K562 (cell line): ENCODE data around the gene CASKIN1. TPM values are rescaled to one million over a fixed set of nuclear protein-coding genes. Genes with fewer than 3 reads are reported as not detected.

ENCODE experiments used
- ATAC-seq: fragments of 200-7000 bp; cut with Tn5 transposase; 3 replicates; pipeline ENCODE4 v1.9.1; 2020; ENCODE audit warnings: moderate library complexity
- BruUV-seq: library from RNA; stranded (reverse); fragments of 400-500 nt; replicated peaks from 2 replicates; lab custom pipeline; 2021; lab: Mats Ljungman, UMichigan
- CTCF ChIA-PET: fragments of 300-600 bp; formaldehyde crosslinking; extraction: SDS; loops from one replicate; lab custom pipeline; 2021; ENCODE audit warnings: low intra/inter-chr PET ratio; lab: Yijun Ruan, JAX
- POLR2A ChIA-PET: fragments of 300-600, 350-650 bp; sonication (Branson Sonifier 250); formaldehyde crosslinking; extraction: SDS; loops from one replicate; lab custom pipeline; 2021; ENCODE audit warnings: antibody characterized with exemption, inconsistent platforms; lab: Yijun Ruan, JAX
- DNase-seq, 4 experiments: peaks; one replicate each; pipeline versions ENCODE4 v3.0.0 to v3.0.0-alpha.2; 2011 to 2018; ENCODE audit warnings: low spot score in 3 of 4, mixed read lengths in 3 of 4; ENCODE audit errors: extremely low read depth in 1 of 4
- FAIRE-seq: peaks from 2 replicates; lab custom pipeline; 2011; peaks lifted over from hg19 to GRCh38; lab: Jason Lieb, UNC
- H2AFZ ChIP-seq: 2 replicates; pipeline ENCODE4 v1.6.0; 2011; ENCODE audit warnings: low read depth, low read length, control low read depth, inconsistent platforms
- H3K27ac ChIP-seq: fragments of 200-600 bp; 3 replicates; pipeline ENCODE4 v1.8.0; 2011; ENCODE audit warnings: low read depth, mild to moderate bottlenecking, control low read depth, inconsistent platforms, low read length, moderate library complexity, mixed read lengths; ENCODE audit errors: extremely low read depth
- H3K27me3 ChIP-seq, 2 experiments: fragments of 300-600 bp in 1 of 2; 2 replicates in 1 of 2; 3 replicates in 1 of 2; pipeline versions ENCODE4 v1.6.0 to v1.8.0; 2011; ENCODE audit warnings: inconsistent platforms in 2 of 2, low read length in 2 of 2, mild to moderate bottlenecking in 1 of 2, mixed read lengths in 1 of 2, moderate library complexity in 1 of 2; ENCODE audit not compliant: control insufficient read depth in 2 of 2, insufficient read depth in 2 of 2
- H3K36me3 ChIP-seq: fragments of 300-600 bp; 3 replicates; pipeline ENCODE4 v1.8.0; 2011; ENCODE audit warnings: mild to moderate bottlenecking, low read length, inconsistent platforms; ENCODE audit not compliant: control insufficient read depth, insufficient read depth
- H3K4me1 ChIP-seq, 2 experiments: fragments of 200-600 bp in 1 of 2; replicated peaks in 1 of 2; 2 replicates in 1 of 2; 3 replicates in 1 of 2; pipeline versions ENCODE4 v1.5.1 to v1.8.0; 2011; ENCODE audit warnings: inconsistent platforms in 2 of 2, low read length in 2 of 2, mild to moderate bottlenecking in 1 of 2, mixed read lengths in 1 of 2, moderate library complexity in 1 of 2; ENCODE audit not compliant: control insufficient read depth in 2 of 2, insufficient read depth in 2 of 2
- H3K4me2 ChIP-seq: 2 replicates; pipeline ENCODE4 v1.6.1; 2011; ENCODE audit warnings: low read length, control low read depth, inconsistent platforms, mixed read lengths; ENCODE audit not compliant: insufficient read depth
- H3K4me3 ChIP-seq: fragments of 200-600 bp; sonication (generic), shearing (Covaris generic); 2 replicates; pipeline ENCODE4 v1.5.1; 2016; ENCODE audit warnings: control low read depth, inconsistent platforms
- H3K79me2 ChIP-seq: fragments of 200-600 bp; 3 replicates; pipeline ENCODE4 v1.8.0; 2011; ENCODE audit warnings: low read length, inconsistent platforms; ENCODE audit not compliant: control insufficient read depth, insufficient read depth
- H3K9ac ChIP-seq, 2 experiments: 2 replicates each; pipeline versions ENCODE4 v1.6.0 to v1.6.1; 2011; ENCODE audit warnings: low read depth in 2 of 2, low read length in 2 of 2, control low read depth in 1 of 2, inconsistent platforms in 1 of 2, mild to moderate bottlenecking in 1 of 2, mixed read lengths in 1 of 2; ENCODE audit not compliant: insufficient read depth in 1 of 2
- H3K9me1 ChIP-seq: one replicate; pipeline ENCODE4 v1.6.0; 2011; ENCODE audit warnings: inconsistent platforms, mild to moderate bottlenecking, low read length, moderate library complexity; ENCODE audit not compliant: control insufficient read depth, insufficient read depth
- H3K9me3 ChIP-seq: replicated peaks from 2 replicates; pipeline ENCODE4 v1.5.1; 2011; ENCODE audit warnings: low read depth, low read length, inconsistent platforms; ENCODE audit not compliant: control insufficient read depth, insufficient read depth
- H4K20me1 ChIP-seq: replicated peaks from 2 replicates; pipeline ENCODE4 v1.6.1; 2011; ENCODE audit warnings: low read length, inconsistent platforms, mixed read lengths; ENCODE audit not compliant: control insufficient read depth, insufficient read depth
- ATF1 ChIP-seq, 2 experiments: fragments of 450-650 bp in 1 of 2; IDR thresholded peaks; 2 replicates each; pipeline ENCODE4 v1.6.1; 2016; ENCODE audit warnings: missing compliant biosample characterization in 1 of 2, missing genetic modification characterization in 1 of 2
- CBFA2T2 ChIP-seq: fragments of 450-650 bp; conservative IDR thresholded peaks from 2 replicates; pipeline ENCODE4 v1.6.1; 2017; ENCODE audit warnings: mild to moderate bottlenecking
- CCNT2 ChIP-seq: IDR thresholded peaks from 2 replicates; pipeline ENCODE4 v1.6.1; 2011; ENCODE audit warnings: borderline replicate concordance, low read depth, mild to moderate bottlenecking, moderate library complexity, mixed read lengths, low read length; ENCODE audit not compliant: insufficient read length; ENCODE audit errors: extremely low read depth
- CHD2 ChIP-seq: IDR thresholded peaks from 2 replicates; pipeline ENCODE4 v1.6.1; 2011; ENCODE audit warnings: low read depth, low read length
- DPF2 ChIP-seq: fragments of 450-650 bp; IDR thresholded peaks from 2 replicates; pipeline ENCODE4 v1.6.1; 2016
- HES1 ChIP-seq: fragments of 450-650 bp; IDR thresholded peaks from 2 replicates; pipeline ENCODE4 v1.6.1; 2016; ENCODE audit warnings: low read depth, mild to moderate bottlenecking, moderate library complexity
- HLTF ChIP-seq: fragments of 450-650 bp; IDR thresholded peaks from 2 replicates; pipeline ENCODE4 v1.6.1; 2016
- MTA3 ChIP-seq: fragments of 450-650 bp; formaldehyde crosslinking; IDR thresholded peaks from 2 replicates; pipeline ENCODE4 v1.6.1; 2017; ENCODE audit warnings: mild to moderate bottlenecking, borderline replicate concordance
- NFYB ChIP-seq: IDR thresholded peaks from 2 replicates; pipeline ENCODE4 v1.6.1; 2011; ENCODE audit warnings: mild to moderate bottlenecking, moderate library complexity; ENCODE audit not compliant: insufficient read length; ENCODE audit errors: extremely low read depth
- PHF8 ChIP-seq: fragments of 200-600 bp; sonication (generic); IDR thresholded peaks from 2 replicates; pipeline ENCODE4 v1.6.1; 2012; ENCODE audit warnings: mixed run types, mild to moderate bottlenecking, inconsistent platforms, low read length, moderate library complexity, borderline replicate concordance
- SMAD2 ChIP-seq: fragments of 150-350 bp; IDR thresholded peaks from 2 replicates; pipeline ENCODE4 v1.6.1; 2014; ENCODE audit warnings: low read depth, mild to moderate bottlenecking, low read length
- SMAD3 ChIP-seq: fragments of 450-650 bp; formaldehyde crosslinking; conservative IDR thresholded peaks from 2 replicates; pipeline ENCODE4 v1.4.0; 2020; ENCODE audit warnings: mild to moderate bottlenecking
- ZC3H11A ChIP-seq: IDR thresholded peaks from 2 replicates; pipeline ENCODE4 v1.6.1; 2012; ENCODE audit warnings: low read depth, low read length, improper control_type of control experiment
- ZEB2 ChIP-seq: fragments of 450-650 bp; IDR thresholded peaks from 2 replicates; pipeline ENCODE4 v1.6.1; 2016
- ZNF316 ChIP-seq: fragments of 450-650 bp; IDR thresholded peaks from 2 replicates; pipeline ENCODE4 v1.6.1; 2016
- ZNF583 ChIP-seq: fragments of 250-450 bp; sonication (Bioruptor Pico); IDR thresholded peaks from 2 replicates; pipeline ENCODE4 v1.4.0; 2020
- ZNF655 ChIP-seq: fragments of 250-450 bp; sonication (Bioruptor Pico); IDR thresholded peaks from 2 replicates; pipeline ENCODE4 v1.5.0; 2021
- WGBS: fragments of 100-300 bp; shearing (Covaris generic); methylation state at CpG from one replicate; pipeline ENCODE4 v1.1.6; 2016; ENCODE audit warnings: low coverage, mixed read lengths; ENCODE audit not compliant: insufficient coverage; ENCODE audit errors: missing lambda C conversion rate; 5-methylcytosine and 5-hydroxymethylcytosine counted together
- in situ Hi-C: fragments of 300-500 bp; cut with MboI; formaldehyde crosslinking; loops from 4 replicates; pipeline ENCODE4 v1.15.0; 2018; ENCODE audit warnings: inconsistent platforms, mixed read lengths
- intact Hi-C: fragments of 100-400 bp; cut with micrococcal nuclease; formaldehyde crosslinking; loops from 2 replicates; pipeline ENCODE4 v1.14.2; 2022
- polyA plus RNA-seq, 8 experiments: library from polyadenylated mRNA; depleted of rRNA in 4 of 8; stranded (reverse) in 5 of 8; unstranded in 3 of 8; fragments of >200 nt; fragmentation: Nextera tagmentation in 2 of 8; fragmentation: Illumina TruSeq in 1 of 8; extraction: Ambion mirVana in 2 of 8; extraction: Trizol in 1 of 8; gene quantifications; 2 replicates each; pipeline versions ENCODE4 v1.2.1 to v1.2.3, GENCODE V29; 2011 to 2014; ENCODE audit warnings: inconsistent platforms in 1 of 8, missing spikeins in 1 of 8
- total RNA-seq, 7 experiments: library from RNA; depleted of rRNA in 6 of 7; stranded (reverse); fragments of >200 nt in 6 of 7; fragmentation: Illumina TruSeq in 2 of 7; extraction: Trizol in 2 of 7; gene quantifications; 2 replicates each; pipeline versions ENCODE4 v1.2.1 to v1.2.3, GENCODE V29; 2011 to 2021; ENCODE audit warnings: low replicate concordance in 1 of 7
- TF ChIP-seq, protein P1 (sequence below): fragments of 450-650 bp; formaldehyde crosslinking; IDR thresholded peaks from 2 replicates; pipeline ENCODE4 v1.4.0; 2020; ENCODE audit warnings: mild to moderate bottlenecking

CASKIN1 gene
- total and polyA plus RNA-seq, 9 of the 15 experiments (the other 6 are each of a cell fraction or from before 2014, with no cell fraction given), result 0.15 to 4.5 (median 1.5) TPM; not detected in 2

DNA sequence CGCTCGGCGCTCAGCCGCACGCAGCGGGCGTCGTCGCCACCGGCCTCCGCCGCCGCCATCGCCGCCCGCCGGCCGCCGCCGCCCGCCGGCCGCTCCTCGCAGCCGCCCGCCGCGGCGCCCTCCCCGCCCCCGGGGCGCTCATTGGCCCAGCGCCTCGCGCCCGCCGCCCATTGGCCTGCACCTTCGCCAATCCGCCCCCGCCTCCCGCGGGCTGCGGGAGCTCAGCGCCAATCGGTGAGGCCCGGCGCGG lies 18.2 kb upstream of the CASKIN1 start, which contains the start of gene PGP (continued):
- TF ChIP-seq ZNF583, result 0 out of 2 replicates have a peak, but pooled peaks have one; percentile 27
- TF ChIP-seq DPF2, result no peak
- TF ChIP-seq ZNF655 (CRISPR knock-in tag), result no peak
- peak; percentile 81; the same call in 1 of the 2 replicates for TF ChIP-seq SMAD3
- TF ChIP-seq HLTF, result no peak
- no peak for TF ChIP-seq HES1
- no peak for TF ChIP-seq ZC3H11A
- TF ChIP-seq, all 486 proteins: peak for 48

GRCh38 chr16:2213817-2214718 lies 17.7 kb upstream of the CASKIN1 start:
- intact Hi-C loops (no loop called here), in situ Hi-C loops (no loop called here)
- ATAC-seq (no peak), FAIRE-seq (peak; percentile 74), DNase-seq (peak in 2 of 4 experiments; percentile 48 to 56)
- H3K9ac ChIP-seq, result peak overlapping the region; percentile 87 to 99
- H2AFZ ChIP-seq, result peak overlapping the region; percentile 53; the same call in 1 of the 2 replicates
- H4K20me1 ChIP-seq, result peaks cover 21% of the 10 kb centered on the region
- H3K36me3 ChIP-seq, result peaks cover 36% of the 10 kb centered on the region; the same call in 2 of the 3 replicates
- H3K9me3 ChIP-seq, result no peaks in the 10 kb centered on the region
- no TSS peak for BruUV-seq
- ChIA-PET CTCF (no interaction called here), POLR2A (interaction anchor here (0.5 to 3.1 kb wide), 15 partner anchors 8 to 703 kb away, joined by 3 to 17 read pairs (median 3); partner anchors contain the start of genes E4F1, ECI1, RPS2 and TRAF7)
- peaks cover 52% of the 10 kb centered on the region for H3K79me2 ChIP-seq
- H3K27me3 ChIP-seq, result no peaks in the 10 kb centered on the region
- peaks cover 31 to 79% of the 10 kb centered on the region in 2 experiments for H3K4me1 ChIP-seq
- peak overlapping the region; percentile 85 for H3K4me3 ChIP-seq
- H3K9me1 ChIP-seq, result no peaks in the 10 kb centered on the region
- H3K4me2 ChIP-seq, result peak overlapping the region; percentile 87
- H3K27ac ChIP-seq, result peak overlapping the region; percentile 89
- under 1% methylated on average over 73 of the region's 98 CpGs for WGBS
- TF ChIP-seq, protein P1, sequence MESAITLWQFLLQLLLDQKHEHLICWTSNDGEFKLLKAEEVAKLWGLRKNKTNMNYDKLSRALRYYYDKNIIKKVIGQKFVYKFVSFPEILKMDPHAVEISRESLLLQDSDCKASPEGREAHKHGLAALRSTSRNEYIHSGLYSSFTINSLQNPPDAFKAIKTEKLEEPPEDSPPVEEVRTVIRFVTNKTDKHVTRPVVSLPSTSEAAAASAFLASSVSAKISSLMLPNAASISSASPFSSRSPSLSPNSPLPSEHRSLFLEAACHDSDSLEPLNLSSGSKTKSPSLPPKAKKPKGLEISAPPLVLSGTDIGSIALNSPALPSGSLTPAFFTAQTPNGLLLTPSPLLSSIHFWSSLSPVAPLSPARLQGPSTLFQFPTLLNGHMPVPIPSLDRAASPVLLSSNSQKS (CRISPR knock-in tag), result no peak
- TF ChIP-seq CBFA2T2, result no peak
- no peak for TF ChIP-seq ZEB2
- TF ChIP-seq SMAD2, result no peak
- TF ChIP-seq CCNT2, result peak; percentile 47
- no peak for TF ChIP-seq NFYB
- no peak for TF ChIP-seq CHD2
- TF ChIP-seq MTA3, result no peak
- TF ChIP-seq ATF1 (CRISPR knock-in tag; IDR thresholded peaks at IDR 0.05), result no peak
- TF ChIP-seq ATF1 (tag; IDR thresholded peaks at IDR 0.05), result no peak
- peak; percentile 61; the same call in 1 of the 2 replicates for TF ChIP-seq PHF8
- no peak for TF ChIP-seq ZNF316
